ENCODE measurements around the gene TMC6. TPM values are rescaled to one million over a fixed set of nuclear protein-coding genes. Genes with fewer than 3 reads are reported as not detected.
A peak's percentile ranks its signal among the peaks of the same experiment; 100 is the strongest.

TMC6 gene
- total and polyA plus RNA-seq, 2 of the 13 experiments (the other 11 are each of a cell fraction or from before 2014, with no cell fraction given) = 48.4 to 99.1 TPM

DNA sequence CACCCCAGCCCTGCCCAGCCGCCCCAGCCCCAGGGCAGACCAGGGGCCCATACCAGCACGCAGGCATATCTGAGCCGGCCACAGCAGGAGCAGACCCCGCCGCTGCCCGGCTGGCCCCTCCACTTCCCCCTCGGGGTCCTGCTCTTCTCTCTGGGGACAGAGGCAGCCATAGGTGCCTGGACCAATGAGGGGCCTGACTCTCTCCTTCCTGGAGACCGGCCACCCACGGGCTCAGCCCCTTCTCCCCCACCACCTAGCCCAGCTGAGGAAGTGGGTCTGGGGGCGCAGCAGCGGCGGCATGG lies 3.8 kb downstream of the TMC6 start:
- FAIRE-seq = no peak
- in situ Hi-C loops (cut with HindIII; ENCODE audit: extremely low pct_ligation_motif_present, low pct_unique_long_range_greater_than_20kb) = no loop called here
- no TSS peak for BruUV-seq (replicated peaks)
- 98% methylated on average over 8 of the region's 12 CpGs for WGBS (ENCODE audit: low lambda C conversion rate)
- Histone ChIP-seq H3K36me3 (replicated peaks in 1 of 2; ENCODE audit: control insufficient read depth in 1 of 2, insufficient read depth in 2 of 2, low read length in 2 of 2) (peaks cover 39 to 48% of the 10 kb centered on the region in 2 experiments; a peak in 4 of 5 replicates), H3K27ac (ENCODE audit: extremely low read length, insufficient read depth, low read length) (no peak overlapping the region), H3K9ac (ENCODE audit: insufficient read depth, low read depth, low read length) (no peak overlapping the region), H2AFZ (ENCODE audit: low read length) (no peak overlapping the region), H3K4me2 (ENCODE audit: low read depth, low read length) (no peak overlapping the region), H4K20me1 (ENCODE audit: insufficient read depth, low read length) (peaks cover 11% of the 10 kb centered on the region; the same call in 1 of the 2 replicates), H3K4me3 (replicated peaks in 1 of 3; ENCODE audit: insufficient read depth in 1 of 3, low read depth in 2 of 3, low read length in 3 of 3) (no peak overlapping the region), H3K79me2 (ENCODE audit: insufficient read depth, low read length) (peaks cover 19% of the 10 kb centered on the region), H3K4me1 (ENCODE audit: insufficient read depth, low read length) (peaks cover 34% of the 10 kb centered on the region), H3K9me3 (ENCODE audit: low read length) (no peaks in the 10 kb centered on the region), H3K27me3 (ENCODE audit: control insufficient read depth in 1 of 2, insufficient read depth in 2 of 2, low read length in 2 of 2) (no peaks in the 10 kb centered on the region)
- ChIA-PET POLR2A (interaction anchor here (1.0 kb wide), 1 partner anchor 45 kb away, joined by 3 read pairs; no protein-coding TSS in a partner anchor), CTCF (ENCODE audit: low intra/inter-chr PET ratio, low total read pairs) (no interaction called here)
- TF ChIP-seq NPAS2 (CRISPR knock-in tag; IDR thresholded peaks at IDR 0.05; ENCODE audit: borderline replicate concordance) (no peak), SALL1 (CRISPR knock-in tag; IDR thresholded peaks at IDR 0.05) (no peak), GTF2F1 (IDR thresholded peaks at IDR 0.05; ENCODE audit: low read length) (no peak), ZNF768 (CRISPR knock-in tag; IDR thresholded peaks at IDR 0.05) (peak; percentile 1; the same call in 1 of the 2 replicates)
- TF ChIP-seq, protein P1, sequence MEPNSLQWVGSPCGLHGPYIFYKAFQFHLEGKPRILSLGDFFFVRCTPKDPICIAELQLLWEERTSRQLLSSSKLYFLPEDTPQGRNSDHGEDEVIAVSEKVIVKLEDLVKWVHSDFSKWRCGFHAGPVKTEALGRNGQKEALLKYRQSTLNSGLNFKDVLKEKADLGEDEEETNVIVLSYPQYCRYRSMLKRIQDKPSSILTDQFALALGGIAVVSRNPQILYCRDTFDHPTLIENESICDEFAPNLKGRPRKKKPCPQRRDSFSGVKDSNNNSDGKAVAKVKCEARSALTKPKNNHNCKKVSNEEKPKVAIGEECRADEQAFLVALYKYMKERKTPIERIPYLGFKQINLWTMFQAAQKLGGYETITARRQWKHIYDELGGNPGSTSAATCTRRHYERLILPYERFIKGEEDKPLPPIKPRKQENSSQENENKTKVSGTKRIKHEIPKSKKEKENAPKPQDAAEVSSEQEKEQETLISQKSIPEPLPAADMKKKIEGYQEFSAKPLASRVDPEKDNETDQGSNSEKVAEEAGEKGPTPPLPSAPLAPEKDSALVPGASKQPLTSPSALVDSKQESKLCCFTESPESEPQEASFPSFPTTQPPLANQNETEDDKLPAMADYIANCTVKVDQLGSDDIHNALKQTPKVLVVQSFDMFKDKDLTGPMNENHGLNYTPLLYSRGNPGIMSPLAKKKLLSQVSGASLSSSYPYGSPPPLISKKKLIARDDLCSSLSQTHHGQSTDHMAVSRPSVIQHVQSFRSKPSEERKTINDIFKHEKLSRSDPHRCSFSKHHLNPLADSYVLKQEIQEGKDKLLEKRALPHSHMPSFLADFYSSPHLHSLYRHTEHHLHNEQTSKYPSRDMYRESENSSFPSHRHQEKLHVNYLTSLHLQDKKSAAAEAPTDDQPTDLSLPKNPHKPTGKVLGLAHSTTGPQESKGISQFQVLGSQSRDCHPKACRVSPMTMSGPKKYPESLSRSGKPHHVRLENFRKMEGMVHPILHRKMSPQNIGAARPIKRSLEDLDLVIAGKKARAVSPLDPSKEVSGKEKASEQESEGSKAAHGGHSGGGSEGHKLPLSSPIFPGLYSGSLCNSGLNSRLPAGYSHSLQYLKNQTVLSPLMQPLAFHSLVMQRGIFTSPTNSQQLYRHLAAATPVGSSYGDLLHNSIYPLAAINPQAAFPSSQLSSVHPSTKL (CRISPR knock-in tag; IDR thresholded peaks at IDR 0.05) = no peak
- DNase-seq (ENCODE audit: low spot score) = no peak
- intact Hi-C loops (cut with micrococcal nuclease; ENCODE audit: unreplicated experiment) = loop anchor here (5.0 kb wide), 1 partner anchor 43 kb away; the partner anchor contains the start of gene SYNGR2
- ATAC-seq = no peak

All from HepG2 (cell line).